Fibroblast of lung (primary cell): ENCODE data around the gene DOK6.

Experiments
- EZH2 ChIP-seq: IDR thresholded peaks from 2 replicates; pipeline ENCODE4 v1.5.1; 2012; ENCODE audit warnings: low read length, control low read depth, mild to moderate bottlenecking; ENCODE audit errors: missing control alignments
- TF ChIP-seq, protein P1 (sequence below), 2 donors: IDR thresholded peaks in 1 of 2; conservative IDR thresholded peaks in 1 of 2; 1 replicate in 1 of 2; 2 replicates in 1 of 2; pipeline ENCODE4 v1.5.1; 2011 to 2012; ENCODE audit warnings: low read length in 2 of 2, control low read depth in 1 of 2, inconsistent platforms in 1 of 2, low read depth in 1 of 2, mild to moderate bottlenecking in 1 of 2

DNA sequence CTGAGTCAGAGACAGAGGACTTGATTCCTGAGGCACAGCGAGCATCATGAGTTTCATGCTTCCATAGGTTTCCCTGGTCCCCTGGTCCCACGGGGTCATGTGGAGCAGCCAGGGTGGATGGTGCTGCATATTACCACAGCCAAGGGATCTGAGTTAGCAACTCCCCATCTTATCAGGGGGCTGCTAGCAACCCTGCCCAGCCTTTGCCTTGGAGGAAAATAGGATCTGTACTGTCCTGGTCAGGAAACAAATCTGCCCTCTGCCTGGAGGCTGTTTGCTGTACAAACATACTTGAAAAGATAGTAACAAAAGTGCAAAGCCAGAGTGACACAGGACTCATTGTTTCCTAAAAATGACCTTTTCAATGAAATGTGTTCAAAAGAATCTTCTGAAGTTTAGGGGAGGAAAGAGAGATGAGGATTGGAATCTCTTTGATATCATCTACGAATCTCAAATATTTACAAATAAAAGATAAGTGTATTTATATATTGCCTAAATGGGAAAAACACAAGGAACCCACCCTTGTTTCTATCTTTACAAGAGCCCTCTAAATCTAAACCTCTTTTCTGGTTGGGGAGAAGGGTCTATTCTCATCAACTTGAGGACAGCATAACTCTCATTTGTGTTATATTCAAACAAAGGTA lies 352.2 kb downstream of the DOK6 start:
- TF ChIP-seq, protein P1, sequence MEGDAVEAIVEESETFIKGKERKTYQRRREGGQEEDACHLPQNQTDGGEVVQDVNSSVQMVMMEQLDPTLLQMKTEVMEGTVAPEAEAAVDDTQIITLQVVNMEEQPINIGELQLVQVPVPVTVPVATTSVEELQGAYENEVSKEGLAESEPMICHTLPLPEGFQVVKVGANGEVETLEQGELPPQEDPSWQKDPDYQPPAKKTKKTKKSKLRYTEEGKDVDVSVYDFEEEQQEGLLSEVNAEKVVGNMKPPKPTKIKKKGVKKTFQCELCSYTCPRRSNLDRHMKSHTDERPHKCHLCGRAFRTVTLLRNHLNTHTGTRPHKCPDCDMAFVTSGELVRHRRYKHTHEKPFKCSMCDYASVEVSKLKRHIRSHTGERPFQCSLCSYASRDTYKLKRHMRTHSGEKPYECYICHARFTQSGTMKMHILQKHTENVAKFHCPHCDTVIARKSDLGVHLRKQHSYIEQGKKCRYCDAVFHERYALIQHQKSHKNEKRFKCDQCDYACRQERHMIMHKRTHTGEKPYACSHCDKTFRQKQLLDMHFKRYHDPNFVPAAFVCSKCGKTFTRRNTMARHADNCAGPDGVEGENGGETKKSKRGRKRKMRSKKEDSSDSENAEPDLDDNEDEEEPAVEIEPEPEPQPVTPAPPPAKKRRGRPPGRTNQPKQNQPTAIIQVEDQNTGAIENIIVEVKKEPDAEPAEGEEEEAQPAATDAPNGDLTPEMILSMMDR (conservative IDR thresholded peaks at IDR 0.05 in 1 of 2, IDR thresholded peaks at IDR 0.05 in 1 of 2; ENCODE audit: low read depth in 1 of 2, low read length in 2 of 2): no peak
- TF ChIP-seq EZH2: no peak
